Activated gamma-delta T cell treated with anti-CD3 and anti-CD28 coated beads, Interleukin-2, amount 50 U/mL, for 16 hours (primary cell): ENCODE data around the gene VPS35L.
"Not testable (repeated sequence)": the region's sequence is repeated elsewhere in the genome, so short reads cannot be mapped to it uniquely, and the experiment has no call there.

Experiments
- DNase-seq: peaks from one replicate; pipeline ENCODE4 v3.0.0-alpha.2; 2020; ENCODE audit warnings: low read depth

VPS35L gene

GRCh38 chr16:19711643-19712042 is 156.1 kb downstream of the VPS35L start:
- no peak for DNase-seq

- no peak for DNase-seq
These were observed 157.0 kb downstream of the VPS35L start for GRCh38 chr16:19712418-19713058.

GRCh38 chr16:19713697-19714096 is 158.2 kb downstream of the VPS35L start:
- DNase-seq = no peak

DNA sequence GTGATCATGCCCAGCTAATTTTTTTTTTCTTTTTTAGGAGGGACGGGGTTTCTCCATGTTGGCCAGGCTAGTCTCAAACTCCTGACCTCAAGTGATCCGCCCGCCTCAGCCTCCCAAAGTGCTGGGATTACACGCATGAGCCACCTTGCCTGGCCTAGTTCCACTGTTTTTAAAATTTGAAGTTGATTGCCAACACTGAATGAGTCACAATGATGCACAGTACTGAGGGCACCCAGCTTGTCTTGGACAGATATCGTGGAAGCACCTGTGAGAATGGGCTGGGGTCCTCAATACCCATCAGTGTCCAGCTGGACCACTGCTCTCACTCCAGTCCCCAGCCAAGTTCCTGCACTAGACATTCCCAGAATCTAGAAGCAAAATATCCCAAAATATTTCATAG is 160.1 kb downstream of the VPS35L start:
- no peak for DNase-seq

- no peak for DNase-seq
These were observed 160.7 kb downstream of the VPS35L start for GRCh38 chr16:19716183-19716582.

DNA sequence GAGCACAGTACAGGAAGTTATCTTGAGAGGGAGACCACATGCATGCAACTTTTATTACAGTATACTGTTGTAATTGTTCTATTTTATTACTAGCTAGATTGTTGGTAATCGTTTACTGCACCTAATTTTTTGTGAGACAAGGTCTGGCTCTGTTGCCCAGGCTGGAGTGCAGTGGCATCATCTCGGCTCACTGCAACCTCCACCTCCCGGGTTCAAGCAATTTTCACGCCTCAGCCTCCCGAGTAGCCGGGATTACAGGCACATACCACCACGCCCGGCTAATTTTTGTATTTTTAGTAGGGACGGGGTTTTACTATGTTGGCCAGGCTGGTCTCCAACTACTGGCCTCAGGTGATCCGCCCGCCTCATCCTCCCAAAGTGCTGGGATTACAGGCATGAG is 161.2 kb downstream of the VPS35L start:
- not testable (repeated sequence) for DNase-seq

DNA sequence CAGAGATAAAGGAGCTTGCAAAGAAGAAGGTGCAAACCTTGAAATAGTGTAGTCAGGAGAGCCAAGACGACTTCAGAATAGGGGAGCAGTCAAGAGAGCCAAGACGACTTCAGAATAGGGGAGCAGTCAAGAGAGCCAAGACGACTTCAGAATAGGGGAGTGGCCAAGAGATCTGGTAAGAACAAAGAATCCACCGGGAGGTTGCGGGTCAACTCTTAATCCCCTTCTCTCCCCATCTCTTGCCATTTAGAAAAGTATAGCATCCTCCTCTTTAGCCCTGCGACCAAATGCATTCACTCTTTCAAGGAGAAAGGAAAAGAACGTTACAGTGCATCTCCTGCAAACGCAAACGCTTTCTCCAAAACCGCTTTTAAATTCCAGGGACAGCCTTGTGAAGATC is 161.8 kb downstream of the VPS35L start:
- DNase-seq = no peak

DNA sequence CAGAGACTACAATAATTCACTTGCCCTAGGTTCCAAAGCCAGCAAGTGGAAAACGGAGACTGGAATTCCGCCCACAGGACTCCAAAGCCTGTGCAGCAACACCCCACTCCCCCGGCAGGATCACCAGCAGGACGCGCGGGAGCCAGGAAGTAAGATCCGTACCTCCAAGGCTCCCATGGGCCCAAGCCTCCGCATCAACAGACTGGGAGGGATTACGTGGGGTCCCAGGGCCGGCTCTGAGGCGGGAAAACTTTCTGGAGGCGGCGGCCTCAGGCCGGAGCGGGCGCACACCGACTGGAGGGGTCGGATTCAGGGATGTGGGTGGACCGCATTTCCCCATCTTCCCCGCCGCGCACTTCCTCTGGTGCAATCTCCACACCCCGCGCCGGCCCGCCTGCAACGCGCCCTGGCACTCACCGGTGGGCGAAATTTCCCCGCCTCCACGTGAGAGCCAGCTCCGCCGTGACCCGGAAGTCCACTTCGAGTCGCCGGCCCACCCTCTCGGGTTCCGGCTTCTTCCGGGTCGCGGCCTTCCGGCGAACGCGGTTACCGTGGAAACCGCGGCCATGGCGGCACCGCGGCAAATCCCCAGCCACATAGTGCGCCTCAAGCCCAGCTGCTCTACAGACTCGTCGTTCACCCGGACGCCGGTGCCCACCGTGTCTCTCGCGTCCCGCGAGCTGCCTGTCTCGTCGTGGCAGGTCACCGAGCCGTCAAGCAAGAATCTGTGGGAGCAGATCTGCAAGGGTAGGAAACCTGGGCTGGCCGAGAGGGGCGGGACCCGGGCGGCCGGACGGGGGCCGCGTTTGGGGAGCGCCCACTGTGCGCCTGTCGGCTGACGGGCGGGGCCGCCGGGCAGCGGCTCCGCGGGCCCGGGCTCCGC is 162.5 kb downstream of the VPS35L start, which contains the start of the genes IQCK and KNOP1:
Gene IQCK (plus strand): TSS at position 531 of the 883 bp plus-strand sequence. CDS start 36 bp downstream, at position 567.
Gene KNOP1 (minus strand): TSS at position 487 of the 883 bp plus-strand sequence. CDS start 3,192 bp downstream, outside the sequence.
- peak; percentile 84 for DNase-seq

- no peak for DNase-seq
These were observed 163.1 kb downstream of the VPS35L start for GRCh38 chr16:19718624-19718965.

- DNase-seq = no peak
These were observed 166.9 kb downstream of the VPS35L start for GRCh38 chr16:19722269-19722952.

DNA sequence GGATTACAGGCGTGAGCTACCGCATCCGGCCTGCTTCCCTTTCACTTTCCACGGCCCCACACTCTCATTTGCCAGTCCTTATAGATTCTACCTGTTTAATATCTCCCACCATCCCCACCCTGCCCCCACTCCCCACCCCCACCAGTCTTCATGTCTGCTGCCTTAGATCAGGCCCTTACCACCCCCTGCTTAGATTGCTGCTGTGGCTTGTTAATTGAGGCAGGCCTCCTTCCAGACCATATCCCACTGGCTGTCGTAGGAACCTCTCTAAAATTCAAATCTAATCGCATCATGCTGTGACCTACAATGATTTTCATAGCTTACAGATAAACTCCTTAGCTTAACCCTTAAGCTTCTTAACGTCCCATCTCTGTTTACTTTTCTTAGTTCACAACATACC is 167.5 kb downstream of the VPS35L start:
- DNase-seq = no peak

GRCh38 chr16:19728636-19728965 is 173.1 kb downstream of the VPS35L start:
- DNase-seq = no peak

DNA sequence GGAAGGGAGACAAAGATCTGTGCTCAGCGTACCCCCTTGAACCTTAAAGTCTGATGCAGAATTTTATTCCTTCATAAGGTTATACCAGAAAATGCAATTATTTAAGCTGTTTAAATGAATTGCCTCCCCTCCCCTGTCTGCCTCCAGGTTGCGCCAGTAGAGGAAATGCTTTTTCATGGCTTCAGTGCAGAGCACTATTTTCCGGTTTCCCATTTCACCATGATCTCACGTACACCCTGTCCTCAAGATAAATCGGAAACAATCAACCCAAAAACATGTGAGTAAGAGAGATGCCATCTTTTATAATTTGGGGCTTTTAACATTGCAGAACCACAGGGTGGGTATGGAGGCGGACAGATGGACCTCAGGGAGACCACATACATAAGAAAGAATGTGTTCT is 178.0 kb downstream of the VPS35L start:
- DNase-seq = no peak

- no peak for DNase-seq
These were observed 179.8 kb downstream of the VPS35L start for GRCh38 chr16:19735074-19735867.

GRCh38 chr16:19737306-19738038 is 182.0 kb downstream of the VPS35L start:
- DNase-seq = no peak

DNA sequence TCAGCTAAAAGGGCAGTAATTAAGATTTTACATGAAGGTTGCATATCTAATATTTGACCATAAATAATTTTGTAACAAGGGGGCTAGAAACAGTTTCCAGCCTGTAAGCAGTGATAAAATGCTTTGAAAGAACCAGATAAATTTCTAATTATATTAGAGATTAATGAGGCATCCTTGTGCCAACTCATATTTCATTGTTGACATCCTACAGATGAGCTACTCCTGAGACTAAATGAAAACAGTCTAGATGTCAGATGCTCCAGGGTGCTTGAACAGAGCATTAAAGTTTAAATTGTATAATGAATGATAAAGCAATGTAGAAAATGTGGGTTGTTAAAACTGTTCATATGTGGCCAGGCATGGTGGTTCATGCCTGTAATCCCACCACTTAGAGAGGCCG is 185.9 kb downstream of the VPS35L start:
- no peak for DNase-seq

DNA sequence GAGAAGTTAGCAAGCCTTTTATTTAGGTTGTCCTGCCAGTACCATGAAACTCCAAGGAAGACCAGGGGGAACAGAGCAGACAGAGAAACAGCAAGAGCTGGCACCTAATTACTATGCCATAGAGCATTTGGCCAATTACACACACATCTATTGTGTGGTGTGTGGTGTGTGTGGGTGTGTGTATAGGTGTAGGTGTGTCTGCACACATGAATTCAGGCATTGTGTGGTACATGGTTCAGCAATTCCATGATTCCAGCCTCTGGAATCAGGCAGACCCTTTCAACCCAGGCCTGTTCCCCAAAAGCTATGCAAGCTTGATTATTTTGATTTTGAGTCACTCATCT is 188.3 kb downstream of the VPS35L start:
- no peak for DNase-seq

GRCh38 chr16:19744670-19745069 is 189.2 kb downstream of the VPS35L start:
- no peak for DNase-seq

DNA sequence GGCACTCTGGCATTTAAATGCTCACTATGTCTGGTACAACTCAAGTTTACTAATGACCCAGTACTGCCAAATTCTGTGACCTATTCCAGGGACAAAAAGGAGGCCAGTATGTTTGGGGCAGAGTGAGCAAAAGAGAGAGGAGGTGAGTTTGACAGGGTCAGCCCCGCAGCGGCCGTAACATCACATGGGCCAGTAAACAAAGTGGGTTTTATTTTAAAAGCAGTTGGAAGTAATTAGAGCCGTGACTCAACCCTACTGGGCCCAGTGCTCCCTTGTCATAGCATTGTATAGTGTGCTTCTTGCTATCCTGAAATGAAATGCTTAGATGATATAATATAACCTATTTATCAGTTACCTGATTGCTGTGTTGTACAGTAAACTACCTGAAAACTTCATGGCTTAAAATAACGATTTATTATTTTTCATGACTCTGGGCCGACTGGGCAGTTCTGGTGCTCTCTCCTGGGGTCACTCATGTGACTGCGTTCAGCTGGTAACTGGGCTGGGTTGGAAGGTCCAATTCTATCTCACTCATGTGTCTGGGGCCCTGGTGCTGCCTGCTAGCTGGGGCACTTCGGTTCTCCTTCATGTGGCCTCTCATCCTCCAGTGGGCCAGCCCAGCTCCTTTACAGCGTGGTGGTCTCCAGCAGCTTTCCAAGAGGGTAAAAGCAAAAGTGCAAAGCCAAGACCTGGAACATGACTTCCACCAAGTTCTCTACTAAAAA is 189.9 kb downstream of the VPS35L start:
- no peak for DNase-seq

DNA sequence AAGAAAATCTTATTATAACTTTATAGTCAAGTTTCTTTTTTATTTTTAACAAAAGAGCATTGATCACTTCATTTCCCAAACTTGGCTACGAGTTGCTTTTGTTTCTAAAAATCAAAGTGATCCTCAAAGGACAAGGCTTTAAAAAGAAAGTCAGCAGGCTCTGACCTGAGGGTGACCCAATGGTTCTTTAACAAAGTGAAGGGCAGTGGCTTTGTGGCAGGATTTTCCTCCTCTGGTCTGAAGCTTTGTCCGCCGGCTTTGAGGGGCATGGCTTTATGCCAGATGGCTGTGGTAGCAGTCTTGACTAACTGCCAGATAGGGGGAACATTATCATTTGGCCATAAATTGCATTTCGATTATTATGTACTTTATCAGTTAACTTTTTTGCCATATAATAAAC is 191.1 kb downstream of the VPS35L start:
- no peak for DNase-seq
